Measurements from ENCODE around the gene PEPD. TPM values are rescaled to one million over a fixed set of nuclear protein-coding genes. Genes with fewer than 3 reads are reported as not detected.

Gene PEPD
- total and polyA plus RNA-seq, 10 of the 15 experiments (the other 5 are each of a cell fraction or from before 2014, with no cell fraction given) = 1.4 to 52.0 (median 20.2) TPM

GRCh38 chr19:33459222-33460090 is 62.1 kb downstream of the PEPD start:
- BruUV-seq (replicated peaks) = no TSS peak
- POLR2A ChIA-PET = interaction anchor here (0.5 kb wide), 1 partner anchor 118 kb away, joined by 3 read pairs; no protein-coding TSS in a partner anchor
- in situ Hi-C loops (cut with MboI) = no loop called here
- TF ChIP-seq ZBTB4 (CRISPR knock-in tag; IDR thresholded peaks at IDR 0.05) (no peak), TCF12 (IDR thresholded peaks at IDR 0.05; ENCODE audit: low read depth, low read length) (no peak), BHLHE40 (IDR thresholded peaks at IDR 0.05; ENCODE audit: borderline replicate concordance in 1 of 2, low read depth in 2 of 2, low read length in 1 of 2) (no peak), HSF1 (IDR thresholded peaks at IDR 0.05; ENCODE audit: low read depth, low read length) (no peak), MTA2 (IDR thresholded peaks at IDR 0.05; ENCODE audit: low read depth) (no peak), PBX3 (IDR thresholded peaks at IDR 0.05; ENCODE audit: insufficient replicate concordance, low read depth, low read length) (no peak), CHD1 (IDR thresholded peaks at IDR 0.05; ENCODE audit: low read depth, low read length) (no peak), FOXM1 (IDR thresholded peaks at IDR 0.05; ENCODE audit: low read depth, low read length) (no peak), TCF7 (IDR thresholded peaks at IDR 0.05; ENCODE audit: borderline replicate concordance) (no peak), EED (IDR thresholded peaks at IDR 0.05; ENCODE audit: low read depth) (no peak), POLR2AphosphoS5 (IDR thresholded peaks at IDR 0.05; ENCODE audit: low read length) (no peak), ETV6 (conservative IDR thresholded peaks at IDR 0.05 in 1 of 2, IDR thresholded peaks at IDR 0.05 in 1 of 2; ENCODE audit: borderline replicate concordance in 1 of 2, low read depth in 1 of 2) (no peak), GABPA (IDR thresholded peaks at IDR 0.05; ENCODE audit: low read depth) (no peak), ASH2L (IDR thresholded peaks at IDR 0.05; ENCODE audit: borderline replicate concordance, low read depth) (no peak)

More at GRCh38 chr19:33459222-33460090, 62.1 kb downstream of the PEPD start:
- no peaks in the 10 kb centered on the region for H3K36me3 ChIP-seq (ENCODE audit: control insufficient read depth in 2 of 2, insufficient read depth in 2 of 2, low read length in 1 of 2)
- H3K4me2 ChIP-seq (ENCODE audit: control insufficient read depth, insufficient read depth) = no peak overlapping the region
- no peaks in the 10 kb centered on the region for H3K27me3 ChIP-seq (replicated peaks in 1 of 2; ENCODE audit: control insufficient read depth in 2 of 2, insufficient read depth in 2 of 2, low read length in 1 of 2)
- no peaks in the 10 kb centered on the region for H3K79me2 ChIP-seq (ENCODE audit: control insufficient read depth, insufficient read depth, low read length)
- CTCF ChIA-PET = no interaction called here
- H3K4me3 ChIP-seq = no peak overlapping the region
- no peak overlapping the region for H3K9ac ChIP-seq (ENCODE audit: control insufficient read depth, insufficient read depth, low read length)
- RAD21 ChIA-PET (ENCODE audit: unreplicated experiment) = no interaction called here
- no peaks in the 10 kb centered on the region for H4K20me1 ChIP-seq (ENCODE audit: control insufficient read depth, insufficient read depth)
- intact Hi-C loops (cut with micrococcal nuclease; ENCODE audit: unreplicated experiment) = no loop called here
- SMC1A ChIA-PET (ENCODE audit: uncharacterized antibody, unreplicated experiment) = no interaction called here
- DNase-seq (ENCODE audit: low read depth, low spot score) = no peak
- no peaks in the 10 kb centered on the region for H3K9me3 ChIP-seq (replicated peaks; ENCODE audit: control insufficient read depth, insufficient read depth, low read length)
- no peak for FAIRE-seq
- H2AFZ ChIP-seq (ENCODE audit: control insufficient read depth, low read depth, low read length) = no peak overlapping the region
- ATAC-seq = no peak
- H3K27ac ChIP-seq (ENCODE audit: control insufficient read depth, insufficient read depth) = no peak overlapping the region
- H3K4me1 ChIP-seq (ENCODE audit: control insufficient read depth, insufficient read depth, low read length) = no peaks in the 10 kb centered on the region
- WGBS (ENCODE audit: insufficient coverage, insufficient replicate concordance, low lambda C conversion rate, missing lambda C conversion rate) = 84% methylated on average over 23 of the region's 23 CpGs
